ENCODE measurements around the gene C1QC.

The C1QC gene

GRCh38 chr1:22616571-22616970 lies 26.9 kb upstream of the C1QC start:
- TF ChIP-seq CTCF (IDR thresholded peaks at IDR 0.05; ENCODE audit: low read length, missing control alignments): no peak
- no peak for DNase-seq (ENCODE audit: low read depth)
- no peak overlapping the region for H3K4me3 ChIP-seq (replicated peaks; ENCODE audit: low read depth, low read length)

GRCh38 chr1:22618056-22618455 lies 25.4 kb upstream of the C1QC start:
- no peak overlapping the region for H3K4me3 ChIP-seq (replicated peaks; ENCODE audit: low read depth, low read length)
- TF ChIP-seq CTCF (IDR thresholded peaks at IDR 0.05; ENCODE audit: low read length, missing control alignments): no peak
- DNase-seq (ENCODE audit: low read depth): no peak

GRCh38 chr1:22619252-22619651 lies 24.2 kb upstream of the C1QC start:
- no peak overlapping the region for H3K4me3 ChIP-seq (replicated peaks; ENCODE audit: low read depth, low read length)
- DNase-seq (ENCODE audit: low read depth): no peak
- TF ChIP-seq CTCF (IDR thresholded peaks at IDR 0.05; ENCODE audit: low read length, missing control alignments): no peak

GRCh38 chr1:22619798-22620197 lies 23.6 kb upstream of the C1QC start:
- DNase-seq (ENCODE audit: low read depth): no peak
- H3K4me3 ChIP-seq (replicated peaks; ENCODE audit: low read depth, low read length): no peak overlapping the region
- no peak for TF ChIP-seq CTCF (IDR thresholded peaks at IDR 0.05; ENCODE audit: low read length, missing control alignments)

GRCh38 chr1:22621761-22622160 lies 21.7 kb upstream of the C1QC start:
- no peak for DNase-seq (ENCODE audit: low read depth)
- no peak for TF ChIP-seq CTCF (IDR thresholded peaks at IDR 0.05; ENCODE audit: low read length, missing control alignments)
- no peak overlapping the region for H3K4me3 ChIP-seq (replicated peaks; ENCODE audit: low read depth, low read length)

GRCh38 chr1:22625262-22625925 lies 18.0 kb upstream of the C1QC start:
- no peak overlapping the region for H3K4me3 ChIP-seq (replicated peaks; ENCODE audit: low read depth, low read length)
- TF ChIP-seq CTCF (IDR thresholded peaks at IDR 0.05; ENCODE audit: low read length, missing control alignments): no peak
- DNase-seq (ENCODE audit: low read depth): peak; percentile 28

Measured in fibroblast of pulmonary artery (primary cell).